Peyer's patch (tissue), 4 donors: Measurements from ENCODE around the gene PCDHA5.
"Not testable (repeated sequence)": the region's sequence is repeated elsewhere in the genome, so short reads cannot be mapped to it uniquely, and the experiment has no call there.

Experiments
- POLR2A ChIP-seq, 2 donors: fragments of 450-650 bp; IDR thresholded peaks; one replicate each; pipeline ENCODE4 v1.5.1; 2017; ENCODE audit warnings: antibody characterized with exemption in 2 of 2, mild to moderate bottlenecking in 2 of 2, moderate library complexity in 2 of 2
- TF ChIP-seq, protein P1 (sequence below), 6 experiments: fragments of 450-650 bp in 4 of 6; fragments of 200-600 bp in 2 of 6; sonication (generic) in 1 of 6; IDR thresholded peaks; one replicate each; pipeline ENCODE4 v1.5.1; 2017 to 2019; ENCODE audit warnings: antibody characterized with exemption in 6 of 6, mild to moderate bottlenecking in 3 of 6, moderate library complexity in 1 of 6

- TF ChIP-seq POLR2A (IDR thresholded peaks at IDR 0.05): not testable (repeated sequence)
- TF ChIP-seq, protein P1, sequence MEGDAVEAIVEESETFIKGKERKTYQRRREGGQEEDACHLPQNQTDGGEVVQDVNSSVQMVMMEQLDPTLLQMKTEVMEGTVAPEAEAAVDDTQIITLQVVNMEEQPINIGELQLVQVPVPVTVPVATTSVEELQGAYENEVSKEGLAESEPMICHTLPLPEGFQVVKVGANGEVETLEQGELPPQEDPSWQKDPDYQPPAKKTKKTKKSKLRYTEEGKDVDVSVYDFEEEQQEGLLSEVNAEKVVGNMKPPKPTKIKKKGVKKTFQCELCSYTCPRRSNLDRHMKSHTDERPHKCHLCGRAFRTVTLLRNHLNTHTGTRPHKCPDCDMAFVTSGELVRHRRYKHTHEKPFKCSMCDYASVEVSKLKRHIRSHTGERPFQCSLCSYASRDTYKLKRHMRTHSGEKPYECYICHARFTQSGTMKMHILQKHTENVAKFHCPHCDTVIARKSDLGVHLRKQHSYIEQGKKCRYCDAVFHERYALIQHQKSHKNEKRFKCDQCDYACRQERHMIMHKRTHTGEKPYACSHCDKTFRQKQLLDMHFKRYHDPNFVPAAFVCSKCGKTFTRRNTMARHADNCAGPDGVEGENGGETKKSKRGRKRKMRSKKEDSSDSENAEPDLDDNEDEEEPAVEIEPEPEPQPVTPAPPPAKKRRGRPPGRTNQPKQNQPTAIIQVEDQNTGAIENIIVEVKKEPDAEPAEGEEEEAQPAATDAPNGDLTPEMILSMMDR (IDR thresholded peaks at IDR 0.05): not testable (repeated sequence)
These were observed 28.6 kb downstream of the PCDHA5 start for GRCh38 chr5:140849831-140850634.
